Body of pancreas (tissue), 4 donors: ENCODE results near the gene ZNF761.
"Not testable (repeated sequence)": the region's sequence is repeated elsewhere in the genome, so short reads cannot be mapped to it uniquely, and the experiment has no call there.

Source experiments
- POLR2A ChIP-seq, 3 donors: fragments of 450-650 bp; IDR thresholded peaks; one replicate each; pipeline ENCODE4 v1.6.1; 2016; ENCODE audit warnings: antibody characterized with exemption in 3 of 3, mild to moderate bottlenecking in 2 of 3
- TF ChIP-seq, protein P1 (sequence below), 7 experiments: fragments of 450-650 bp in 4 of 7; fragments of 200-600 bp in 3 of 7; sonication (generic) in 3 of 7; IDR thresholded peaks; one replicate each; pipeline ENCODE4 v1.5.1; 2016 to 2019; ENCODE audit warnings: antibody characterized with exemption in 7 of 7

DNA sequence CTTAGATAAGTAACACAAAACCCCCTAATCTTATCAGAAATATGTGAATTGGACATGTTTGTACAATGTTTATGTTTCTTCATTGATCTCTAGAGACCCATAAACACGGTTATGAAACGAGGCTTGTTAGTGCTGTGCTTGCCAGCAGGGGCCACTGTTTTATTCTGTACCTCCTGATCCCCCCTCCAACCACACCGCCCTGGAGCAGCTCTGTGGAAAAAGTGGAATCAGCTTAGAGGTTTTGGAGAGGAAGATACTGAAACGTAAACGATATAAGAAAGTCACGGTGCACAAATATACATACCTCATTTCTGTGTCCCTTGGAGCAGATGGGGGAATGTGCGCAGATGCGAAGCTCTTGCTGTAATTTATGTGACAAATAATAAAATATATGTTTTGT is 8.1 kb upstream of the ZNF761 start:
- not testable (repeated sequence) for TF ChIP-seq POLR2A (IDR thresholded peaks at IDR 0.05)
- TF ChIP-seq, protein P1, sequence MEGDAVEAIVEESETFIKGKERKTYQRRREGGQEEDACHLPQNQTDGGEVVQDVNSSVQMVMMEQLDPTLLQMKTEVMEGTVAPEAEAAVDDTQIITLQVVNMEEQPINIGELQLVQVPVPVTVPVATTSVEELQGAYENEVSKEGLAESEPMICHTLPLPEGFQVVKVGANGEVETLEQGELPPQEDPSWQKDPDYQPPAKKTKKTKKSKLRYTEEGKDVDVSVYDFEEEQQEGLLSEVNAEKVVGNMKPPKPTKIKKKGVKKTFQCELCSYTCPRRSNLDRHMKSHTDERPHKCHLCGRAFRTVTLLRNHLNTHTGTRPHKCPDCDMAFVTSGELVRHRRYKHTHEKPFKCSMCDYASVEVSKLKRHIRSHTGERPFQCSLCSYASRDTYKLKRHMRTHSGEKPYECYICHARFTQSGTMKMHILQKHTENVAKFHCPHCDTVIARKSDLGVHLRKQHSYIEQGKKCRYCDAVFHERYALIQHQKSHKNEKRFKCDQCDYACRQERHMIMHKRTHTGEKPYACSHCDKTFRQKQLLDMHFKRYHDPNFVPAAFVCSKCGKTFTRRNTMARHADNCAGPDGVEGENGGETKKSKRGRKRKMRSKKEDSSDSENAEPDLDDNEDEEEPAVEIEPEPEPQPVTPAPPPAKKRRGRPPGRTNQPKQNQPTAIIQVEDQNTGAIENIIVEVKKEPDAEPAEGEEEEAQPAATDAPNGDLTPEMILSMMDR (IDR thresholded peaks at IDR 0.05), result not testable (repeated sequence)
